Mononuclear cell (primary cell): ENCODE measurements around the gene DSP. TPM values are rescaled to one million over a fixed set of nuclear protein-coding genes. Genes with fewer than 3 reads are reported as not detected.

Experiments
- H3K27me3 ChIP-seq: 2 replicates; pipeline ENCODE4 v1.6.0; 2011; ENCODE audit warnings: low read length, control low read depth; ENCODE audit not compliant: insufficient read depth
- H3K4me1 ChIP-seq: 2 replicates; pipeline ENCODE4 v1.5.1; 2011; ENCODE audit warnings: mild to moderate bottlenecking, low read length, control low read depth; ENCODE audit not compliant: insufficient read depth
- H3K4me3 ChIP-seq: 2 replicates; pipeline ENCODE4 v1.5.1; 2011; ENCODE audit warnings: mild to moderate bottlenecking, low read length, moderate library complexity
- H3K9me3 ChIP-seq: 2 replicates; pipeline ENCODE4 v1.5.1; 2011; ENCODE audit warnings: low read depth, mild to moderate bottlenecking, control low read depth, low read length
- total RNA-seq: library from RNA; depleted of rRNA; stranded (reverse); fragments of >200 nt; gene quantifications from one replicate; pipeline ENCODE4 v1.2.3, GENCODE V29; 2012

The DSP gene
- total RNA-seq, 1 donor: 0.94 TPM

DNA sequence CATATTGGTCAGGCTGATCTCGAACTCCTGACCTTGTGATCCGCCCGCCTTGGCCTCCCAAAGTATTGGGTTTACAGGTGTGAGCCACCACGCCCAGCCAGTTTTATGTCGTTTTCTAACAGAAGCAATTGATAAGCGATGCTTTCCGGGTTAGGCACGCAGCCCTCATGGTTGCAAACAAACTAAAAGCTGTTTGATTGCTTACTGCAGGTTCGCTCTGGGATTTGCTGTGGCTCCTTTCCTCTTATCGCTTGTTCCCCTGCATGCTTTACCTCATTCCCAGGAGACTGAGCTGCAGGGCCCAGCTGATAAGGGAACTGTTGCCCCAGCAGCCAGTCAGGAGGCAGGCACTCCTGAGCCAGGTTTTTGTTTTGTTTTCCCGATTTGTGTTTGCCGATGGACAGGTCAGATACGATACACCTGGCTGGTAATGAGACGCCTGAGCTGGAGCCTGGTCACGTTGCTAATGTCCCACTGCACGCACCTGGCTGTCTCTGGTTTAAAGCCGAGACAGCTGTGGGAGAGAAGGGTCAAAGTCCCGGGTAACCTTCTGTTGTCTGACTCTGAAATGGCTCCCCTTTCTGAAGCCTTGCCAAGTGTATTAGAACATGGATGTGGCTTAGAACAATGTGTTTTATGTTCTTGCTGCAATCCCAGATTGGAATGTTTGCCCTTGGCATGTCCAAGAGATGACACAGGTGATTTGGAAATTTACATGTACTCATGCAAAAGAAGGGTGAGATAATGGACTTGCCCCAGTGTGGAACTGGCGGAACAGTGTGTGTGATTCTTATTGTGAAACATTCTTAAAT lies 19.9 kb downstream of the DSP start:
- Histone ChIP-seq H3K9me3 (no peaks in the 10 kb centered on the region), H3K4me3 (no peak overlapping the region), H3K27me3 (peaks cover 13% of the 10 kb centered on the region), H3K4me1 (peaks cover 5% of the 10 kb centered on the region)

DNA sequence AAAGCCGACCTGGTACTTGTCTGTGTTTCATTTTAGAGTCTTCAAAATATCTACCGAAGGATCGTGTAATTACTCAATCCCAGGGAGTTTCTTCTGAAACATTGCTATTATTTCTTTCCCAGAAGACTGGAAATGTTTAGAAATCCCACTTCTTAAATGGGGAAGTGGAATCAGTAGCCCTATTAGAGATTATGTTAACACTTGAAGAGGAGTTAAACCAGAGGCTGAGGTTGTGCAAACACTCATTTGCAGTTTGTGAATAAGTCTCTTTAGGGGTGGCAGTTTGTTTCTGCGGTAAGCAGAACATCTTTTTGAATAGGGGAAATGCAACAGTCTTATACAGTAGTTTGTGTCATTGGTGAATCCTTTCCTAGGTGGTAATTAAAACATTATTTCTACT lies 21.3 kb downstream of the DSP start:
- Histone ChIP-seq H3K4me1 (peaks cover 5% of the 10 kb centered on the region), H3K27me3 (peaks cover 13% of the 10 kb centered on the region), H3K9me3 (no peaks in the 10 kb centered on the region), H3K4me3 (no peak overlapping the region)

DNA sequence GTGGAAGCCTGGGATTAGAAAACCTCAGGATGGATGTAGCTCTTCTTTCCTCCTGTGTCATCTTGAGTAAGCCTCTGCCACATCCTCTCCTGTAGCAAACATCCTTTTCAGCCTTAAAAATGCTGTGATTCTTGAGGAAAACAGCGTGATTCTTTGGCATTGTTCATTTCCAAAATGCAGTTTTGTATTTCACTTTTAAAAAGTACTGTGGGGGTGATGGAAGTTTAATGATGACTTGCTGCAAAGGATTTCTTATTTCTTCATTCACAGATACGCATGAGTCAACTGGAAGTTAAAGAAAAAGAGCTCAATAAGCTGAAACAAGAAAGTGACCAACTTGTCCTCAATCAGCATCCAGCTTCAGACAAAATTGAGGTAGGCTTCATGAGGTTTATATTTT lies 24.6 kb downstream of the DSP start:
- H3K4me3 ChIP-seq: no peak overlapping the region
- H3K9me3 ChIP-seq: no peaks in the 10 kb centered on the region
- H3K27me3 ChIP-seq: peaks cover 4% of the 10 kb centered on the region
- H3K4me1 ChIP-seq: peaks cover 5% of the 10 kb centered on the region

DNA sequence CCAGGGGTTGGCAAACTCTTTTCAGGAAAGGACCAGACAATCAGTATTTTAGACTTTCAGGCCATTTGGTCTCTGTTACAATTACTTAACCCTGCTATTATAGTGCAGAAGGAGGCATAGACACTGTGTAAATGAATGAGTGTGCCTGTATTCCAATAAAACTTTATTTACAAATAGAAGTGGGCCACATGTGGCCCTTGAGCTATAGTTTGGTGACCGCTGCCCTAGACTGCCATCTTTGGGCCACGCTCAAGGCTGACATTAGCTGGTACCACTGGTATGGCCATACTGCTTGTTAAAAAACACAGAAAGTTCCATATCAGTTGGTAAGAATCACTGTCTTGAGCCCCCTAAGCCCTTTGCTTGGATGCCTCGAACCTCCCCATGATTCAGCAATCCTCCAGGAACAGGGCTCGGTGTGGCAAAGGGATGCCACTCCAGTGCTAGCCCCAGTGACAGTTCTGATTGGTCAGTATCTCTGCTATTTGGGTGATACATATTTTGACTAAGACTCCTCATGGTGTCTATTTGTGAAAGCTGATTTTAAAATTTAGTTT lies 25.2 kb downstream of the DSP start:
- H3K4me3 ChIP-seq: no peak overlapping the region
- H3K27me3 ChIP-seq: peaks cover 4% of the 10 kb centered on the region
- peaks cover 5% of the 10 kb centered on the region for H3K4me1 ChIP-seq
- H3K9me3 ChIP-seq: no peaks in the 10 kb centered on the region

DNA sequence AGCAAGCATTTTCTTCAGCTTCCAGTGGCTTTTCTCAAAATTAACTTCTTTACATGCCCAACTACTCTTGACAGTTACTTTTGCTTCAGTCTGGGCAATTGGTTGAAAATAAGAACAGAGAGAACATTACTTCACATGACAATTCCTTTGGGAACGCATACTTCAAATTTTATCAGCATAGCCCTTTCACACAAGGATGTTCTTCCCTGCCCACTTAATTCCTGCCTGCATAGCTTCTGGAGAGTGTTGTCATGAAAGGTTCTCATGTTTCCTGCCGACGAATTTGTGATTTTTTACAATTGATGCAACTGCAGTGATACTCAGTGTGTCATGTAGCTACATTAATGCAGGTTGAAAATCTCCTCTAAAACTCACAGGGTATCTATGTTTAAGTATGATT lies 26.6 kb downstream of the DSP start:
- Histone ChIP-seq H3K9me3 (no peaks in the 10 kb centered on the region), H3K4me1 (peaks cover 4% of the 10 kb centered on the region), H3K27me3 (peaks cover 4% of the 10 kb centered on the region), H3K4me3 (no peak overlapping the region)

DNA sequence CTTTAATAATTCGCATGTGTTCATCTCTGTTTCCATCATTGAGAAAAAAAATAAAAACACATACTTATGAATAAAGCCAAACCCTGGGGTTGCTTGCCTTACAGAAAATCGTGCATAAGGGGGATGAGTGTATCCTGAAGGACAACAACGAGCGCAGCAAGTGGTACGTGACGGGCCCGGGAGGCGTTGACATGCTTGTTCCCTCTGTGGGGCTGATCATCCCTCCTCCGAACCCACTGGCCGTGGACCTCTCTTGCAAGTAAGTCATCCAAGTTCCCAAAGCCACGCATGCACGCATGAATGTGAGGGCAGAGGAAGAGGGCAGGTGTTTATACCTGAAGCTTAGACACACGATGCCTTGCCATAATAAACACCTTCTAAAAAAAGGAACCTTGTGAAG lies 27.6 kb downstream of the DSP start:
- no peaks in the 10 kb centered on the region for H3K9me3 ChIP-seq
- no peaks in the 10 kb centered on the region for H3K27me3 ChIP-seq
- H3K4me3 ChIP-seq: no peak overlapping the region
- no peaks in the 10 kb centered on the region for H3K4me1 ChIP-seq

DNA sequence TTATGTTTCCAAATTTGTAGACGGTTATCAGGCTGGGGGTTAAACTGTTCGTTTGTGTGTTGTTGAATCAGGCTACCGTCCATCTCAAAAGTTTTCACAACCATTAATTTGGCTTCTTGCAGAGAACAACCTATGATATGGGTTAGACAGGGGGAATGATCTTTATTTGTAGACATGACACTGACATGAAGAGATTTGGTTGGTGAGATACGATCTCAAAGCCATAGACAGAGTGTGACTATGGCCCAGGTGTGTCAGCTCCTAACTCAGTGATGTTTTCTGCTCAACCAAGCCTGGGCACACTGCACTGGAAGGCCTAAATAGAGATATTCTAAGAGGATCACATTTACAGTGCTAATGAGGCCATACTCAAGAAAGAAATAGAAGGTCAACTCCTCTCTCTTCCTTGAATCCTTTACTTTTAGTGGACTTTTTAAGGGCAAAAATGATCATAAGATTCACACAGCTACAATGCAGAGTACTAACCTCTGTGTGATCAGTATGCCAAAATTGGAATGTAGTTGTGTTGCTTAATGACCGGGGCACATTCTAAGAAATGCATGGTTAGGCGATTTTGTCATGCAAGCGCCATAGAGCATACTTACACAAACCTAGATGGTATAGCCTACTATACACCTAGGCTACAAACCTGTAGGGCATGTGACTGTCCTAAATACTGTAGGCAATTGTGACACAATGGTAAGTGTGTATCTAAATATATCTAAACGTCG lies 30.9 kb downstream of the DSP start:
- Histone ChIP-seq H3K4me1 (no peaks in the 10 kb centered on the region), H3K9me3 (no peaks in the 10 kb centered on the region), H3K27me3 (no peaks in the 10 kb centered on the region), H3K4me3 (no peak overlapping the region)

DNA sequence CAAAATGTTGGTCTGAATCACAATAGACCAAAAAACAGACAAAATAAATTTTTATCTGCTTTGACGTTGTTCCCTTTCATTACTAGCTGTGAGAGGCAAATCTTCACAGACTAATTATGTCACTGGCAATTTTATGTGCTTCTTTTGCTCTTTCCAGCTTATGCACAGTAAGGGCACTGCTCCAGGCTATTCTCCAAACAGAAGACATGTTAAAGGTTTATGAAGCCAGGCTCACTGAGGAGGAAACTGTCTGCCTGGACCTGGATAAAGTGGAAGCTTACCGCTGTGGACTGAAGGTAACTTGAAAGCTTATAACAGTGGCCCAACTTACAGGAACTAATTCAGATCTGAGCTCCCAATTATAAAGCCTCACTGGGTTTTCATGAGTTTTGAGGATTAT lies 33.0 kb downstream of the DSP start:
- no peaks in the 10 kb centered on the region for H3K27me3 ChIP-seq
- no peaks in the 10 kb centered on the region for H3K9me3 ChIP-seq
- H3K4me3 ChIP-seq: no peak overlapping the region
- H3K4me1 ChIP-seq: no peaks in the 10 kb centered on the region

DNA sequence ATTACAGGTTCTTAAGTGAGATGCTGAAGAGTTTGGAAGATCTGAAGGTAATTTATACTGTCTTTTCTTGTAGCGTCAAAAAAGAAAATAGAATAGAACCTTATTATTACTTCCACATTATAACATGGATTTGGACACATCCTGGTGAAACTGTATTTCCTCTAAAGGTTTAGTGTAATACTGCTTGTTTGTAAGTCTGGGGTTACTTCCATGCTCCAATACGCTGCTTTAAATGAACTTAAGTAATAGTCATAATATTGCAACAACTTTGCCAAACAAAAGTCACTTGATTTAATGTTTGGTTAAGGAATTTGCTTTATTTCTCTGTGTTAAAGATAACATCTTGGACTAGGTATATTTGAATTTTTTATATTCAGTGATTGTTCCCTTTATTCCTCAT lies 37.0 kb downstream of the DSP start:
- Histone ChIP-seq H3K4me1 (no peaks in the 10 kb centered on the region), H3K9me3 (no peaks in the 10 kb centered on the region), H3K4me3 (no peak overlapping the region), H3K27me3 (no peaks in the 10 kb centered on the region)

DNA sequence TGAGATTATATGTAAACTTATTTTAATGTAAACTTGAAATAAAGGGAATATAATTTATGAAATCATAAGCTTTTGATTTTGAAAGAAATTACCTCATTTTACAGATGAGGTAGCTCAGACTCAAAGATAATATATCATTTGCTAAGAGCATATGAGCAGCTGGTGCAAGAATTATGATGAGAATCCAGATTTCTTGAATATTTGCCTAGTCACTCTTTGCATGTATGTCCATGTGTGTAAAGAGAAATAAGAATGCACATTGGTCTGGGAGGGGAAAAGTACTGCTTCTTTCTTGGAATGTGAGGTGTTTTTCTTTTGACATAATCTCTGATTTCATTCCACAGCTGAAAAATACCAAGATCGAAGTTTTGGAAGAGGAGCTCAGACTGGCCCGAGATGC lies 37.5 kb downstream of the DSP start:
- no peaks in the 10 kb centered on the region for H3K27me3 ChIP-seq
- no peak overlapping the region for H3K4me3 ChIP-seq
- H3K9me3 ChIP-seq: no peaks in the 10 kb centered on the region
- H3K4me1 ChIP-seq: no peaks in the 10 kb centered on the region

DNA sequence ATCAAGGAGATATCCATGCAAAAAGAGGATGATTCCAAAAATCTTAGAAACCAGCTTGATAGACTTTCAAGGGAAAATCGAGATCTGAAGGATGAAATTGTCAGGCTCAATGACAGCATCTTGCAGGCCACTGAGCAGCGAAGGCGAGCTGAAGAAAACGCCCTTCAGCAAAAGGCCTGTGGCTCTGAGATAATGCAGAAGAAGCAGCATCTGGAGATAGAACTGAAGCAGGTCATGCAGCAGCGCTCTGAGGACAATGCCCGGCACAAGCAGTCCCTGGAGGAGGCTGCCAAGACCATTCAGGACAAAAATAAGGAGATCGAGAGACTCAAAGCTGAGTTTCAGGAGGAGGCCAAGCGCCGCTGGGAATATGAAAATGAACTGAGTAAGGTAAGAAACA lies 38.4 kb downstream of the DSP start:
- Histone ChIP-seq H3K9me3 (no peaks in the 10 kb centered on the region), H3K27me3 (no peaks in the 10 kb centered on the region), H3K4me3 (no peak overlapping the region), H3K4me1 (no peaks in the 10 kb centered on the region)

DNA sequence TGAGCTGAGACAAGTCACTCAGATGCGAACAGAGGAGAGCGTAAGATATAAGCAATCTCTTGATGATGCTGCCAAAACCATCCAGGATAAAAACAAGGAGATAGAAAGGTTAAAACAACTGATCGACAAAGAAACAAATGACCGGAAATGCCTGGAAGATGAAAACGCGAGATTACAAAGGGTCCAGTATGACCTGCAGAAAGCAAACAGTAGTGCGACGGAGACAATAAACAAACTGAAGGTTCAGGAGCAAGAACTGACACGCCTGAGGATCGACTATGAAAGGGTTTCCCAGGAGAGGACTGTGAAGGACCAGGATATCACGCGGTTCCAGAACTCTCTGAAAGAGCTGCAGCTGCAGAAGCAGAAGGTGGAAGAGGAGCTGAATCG lies 39.1 kb downstream of the DSP start:
- Histone ChIP-seq H3K4me3 (no peak overlapping the region), H3K4me1 (no peaks in the 10 kb centered on the region), H3K9me3 (no peaks in the 10 kb centered on the region), H3K27me3 (no peaks in the 10 kb centered on the region)

DNA sequence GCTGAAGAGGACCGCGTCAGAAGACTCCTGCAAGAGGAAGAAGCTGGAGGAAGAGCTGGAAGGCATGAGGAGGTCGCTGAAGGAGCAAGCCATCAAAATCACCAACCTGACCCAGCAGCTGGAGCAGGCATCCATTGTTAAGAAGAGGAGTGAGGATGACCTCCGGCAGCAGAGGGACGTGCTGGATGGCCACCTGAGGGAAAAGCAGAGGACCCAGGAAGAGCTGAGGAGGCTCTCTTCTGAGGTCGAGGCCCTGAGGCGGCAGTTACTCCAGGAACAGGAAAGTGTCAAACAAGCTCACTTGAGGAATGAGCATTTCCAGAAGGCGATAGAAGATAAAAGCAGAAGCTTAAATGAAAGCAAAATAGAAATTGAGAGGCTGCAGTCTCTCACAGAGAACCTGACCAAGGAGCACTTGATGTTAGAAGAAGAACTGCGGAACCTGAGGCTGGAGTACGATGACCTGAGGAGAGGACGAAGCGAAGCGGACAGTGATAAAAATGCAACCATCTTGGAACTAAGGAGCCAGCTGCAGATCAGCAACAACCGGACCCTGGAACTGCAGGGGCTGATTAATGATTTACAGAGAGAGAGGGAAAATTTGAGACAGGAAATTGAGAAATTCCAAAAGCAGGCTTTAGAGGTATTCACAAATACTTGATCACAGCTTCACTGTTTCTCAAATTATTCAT lies 39.6 kb downstream of the DSP start:
- Histone ChIP-seq H3K4me1 (no peaks in the 10 kb centered on the region), H3K9me3 (no peaks in the 10 kb centered on the region), H3K4me3 (no peak overlapping the region), H3K27me3 (no peaks in the 10 kb centered on the region)

DNA sequence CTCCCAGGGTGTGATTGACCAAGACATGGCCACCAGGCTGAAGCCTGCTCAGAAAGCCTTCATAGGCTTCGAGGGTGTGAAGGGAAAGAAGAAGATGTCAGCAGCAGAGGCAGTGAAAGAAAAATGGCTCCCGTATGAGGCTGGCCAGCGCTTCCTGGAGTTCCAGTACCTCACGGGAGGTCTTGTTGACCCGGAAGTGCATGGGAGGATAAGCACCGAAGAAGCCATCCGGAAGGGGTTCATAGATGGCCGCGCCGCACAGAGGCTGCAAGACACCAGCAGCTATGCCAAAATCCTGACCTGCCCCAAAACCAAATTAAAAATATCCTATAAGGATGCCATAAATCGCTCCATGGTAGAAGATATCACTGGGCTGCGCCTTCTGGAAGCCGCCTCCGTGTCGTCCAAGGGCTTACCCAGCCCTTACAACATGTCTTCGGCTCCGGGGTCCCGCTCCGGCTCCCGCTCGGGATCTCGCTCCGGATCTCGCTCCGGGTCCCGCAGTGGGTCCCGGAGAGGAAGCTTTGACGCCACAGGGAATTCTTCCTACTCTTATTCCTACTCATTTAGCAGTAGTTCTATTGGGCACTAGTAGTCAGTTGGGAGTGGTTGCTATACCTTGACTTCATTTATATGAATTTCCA lies 43.9 kb downstream of the DSP start:
- H3K27me3 ChIP-seq: no peaks in the 10 kb centered on the region
- H3K9me3 ChIP-seq: no peaks in the 10 kb centered on the region
- H3K4me3 ChIP-seq: no peak overlapping the region
- no peaks in the 10 kb centered on the region for H3K4me1 ChIP-seq

DNA sequence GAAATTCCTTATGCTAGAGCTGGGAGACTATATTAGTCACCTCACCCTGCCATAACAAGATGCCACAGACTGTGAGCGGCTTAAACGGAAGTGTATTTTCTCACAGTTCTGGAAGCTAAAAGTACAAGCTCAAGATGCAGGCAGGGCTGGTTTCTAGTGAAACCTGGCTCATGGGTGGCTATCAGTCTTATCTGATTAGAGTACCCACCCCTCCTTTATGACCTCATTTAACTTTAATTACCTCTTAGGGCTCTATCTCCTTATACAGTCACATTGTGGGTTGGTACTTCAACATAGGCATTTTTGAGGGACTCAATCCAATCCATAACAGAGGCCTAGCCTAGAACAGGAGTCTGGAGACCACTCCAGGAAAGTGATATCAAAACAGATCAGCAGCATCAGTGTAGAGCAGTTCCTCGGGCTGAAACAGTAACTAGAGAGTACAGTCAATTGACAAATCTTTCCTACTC lies 46.2 kb downstream of the DSP start:
- Histone ChIP-seq H3K27me3 (no peaks in the 10 kb centered on the region), H3K4me1 (peaks cover 19% of the 10 kb centered on the region), H3K9me3 (no peaks in the 10 kb centered on the region), H3K4me3 (no peak overlapping the region)
